Tongue (tissue), 2 donors: Measurements from ENCODE around the gene FA2H. TPM values are rescaled to one million over a fixed set of nuclear protein-coding genes. Genes with fewer than 3 reads are reported as not detected.
"Not testable (repeated sequence)": the region's sequence is repeated elsewhere in the genome, so short reads cannot be mapped to it uniquely, and the experiment has no call there.

Source experiments
- DNase-seq: peaks from one replicate; pipeline ENCODE4 v3.0.0-alpha.2; 2015
- total RNA-seq: library from RNA; depleted of rRNA; stranded (reverse); fragments of >200 nt; gene quantifications from one replicate; pipeline ENCODE4 v1.2.3, GENCODE V29; 2014

FA2H gene
- total RNA-seq, 1 donor from 2014 or later, result 0.41 TPM

- DNase-seq, result no peak
These were observed 93.9 kb downstream of the FA2H start for GRCh38 chr16:74680681-74681080.

GRCh38 chr16:74679983-74680382 lies 94.6 kb downstream of the FA2H start:
- DNase-seq, result no peak

GRCh38 chr16:74677868-74678267 lies 96.8 kb downstream of the FA2H start:
- no peak for DNase-seq

GRCh38 chr16:74673876-74674275 lies 100.7 kb downstream of the FA2H start:
- no peak for DNase-seq

- not testable (repeated sequence) for DNase-seq
These were observed 105.7 kb downstream of the FA2H start for GRCh38 chr16:74668877-74669276.

- DNase-seq, result peak; percentile 62
These were observed 107.3 kb downstream of the FA2H start for GRCh38 chr16:74667255-74667700.

GRCh38 chr16:74666425-74667254 lies 108.0 kb downstream of the FA2H start, which contains the start of gene RFWD3:
TSS of gene RFWD3 (minus strand) at chr16:74666877. CDS start at chr16:74661449, 5,428 bp downstream.
- DNase-seq, result peak; percentile 99

GRCh38 chr16:74666010-74666421 lies 108.6 kb downstream of the FA2H start:
- DNase-seq, result no peak

Other genes with a start within 250 kb of the FA2H start
- gene GLG1, start 167.7 kb downstream of the FA2H start, total RNA-seq, result 158 TPM
- gene RFWD3, start 107.9 kb downstream of the FA2H start, total RNA-seq, result 22.7 TPM
- gene MLKL, start 74.0 kb downstream of the FA2H start, total RNA-seq, result 5.0 TPM
- gene WDR59, start 210.3 kb upstream of the FA2H start, total RNA-seq, result 36.6 TPM
- 31.3 TPM for gene ZNRF1, start 224.2 kb upstream of the FA2H start, total RNA-seq